Testis (tissue), 3 donors: ENCODE measurements around the gene CD164L2. TPM values are rescaled to one million over a fixed set of nuclear protein-coding genes. Genes with fewer than 3 reads are reported as not detected.

Experiments
- DNase-seq: peaks from one replicate; pipeline ENCODE4 v3.0.0-alpha.2; 2019
- H3K27ac ChIP-seq, 2 donors: fragments of 200-600 bp; sonication (generic); one replicate each; pipeline ENCODE4 v1.5.1; 2019
- H3K27me3 ChIP-seq: fragments of 200-600 bp; sonication (generic); one replicate; pipeline ENCODE4 v1.5.1; 2019
- H3K36me3 ChIP-seq: fragments of 200-600 bp; sonication (generic); one replicate; pipeline ENCODE4 v1.5.1; 2017; ENCODE audit warnings: low read depth; ENCODE audit errors: missing control alignments
- H3K4me1 ChIP-seq: fragments of 200-600 bp; sonication (generic); one replicate; pipeline ENCODE4 v1.5.1; 2019
- H3K4me3 ChIP-seq, 2 donors: fragments of 200-600 bp; sonication (generic); one replicate each; pipeline ENCODE4 v1.5.1; 2017 to 2019
- H3K9me3 ChIP-seq: fragments of 200-600 bp; sonication (generic); one replicate; pipeline ENCODE4 v1.5.1; 2017
- POLR2A ChIP-seq: fragments of 450-650 bp; IDR thresholded peaks from one replicate; pipeline ENCODE4 v1.6.1; 2017; ENCODE audit warnings: antibody characterized with exemption, mild to moderate bottlenecking, moderate library complexity
- WGBS, 2 donors: methylation state at CpG; one replicate each; pipeline ENCODE4 v1.1.5; 2018; 5-methylcytosine and 5-hydroxymethylcytosine counted together
- intact Hi-C: fragments of 100-400 bp; cut with DNase I; formaldehyde crosslinking; loops from one replicate; pipeline ENCODE4 v1.15.1; 2023; ENCODE audit warnings: low total_unique reads
- polyA plus RNA-seq: library from polyadenylated mRNA; stranded (reverse); fragments of 350-450 nt; fragmentation: Illumina TruSeq; extraction: RNeasy Lipid Tissue Mini Kit (QIAGEN cat#74804); gene quantifications from one replicate; pipeline ENCODE4 v1.2.3, GENCODE V29; 2014; ENCODE audit warnings: low read depth, low replicate concordance; ENCODE audit not compliant: insufficient read depth
- total RNA-seq, 2 donors: library from RNA; depleted of rRNA; stranded (reverse); fragments of >200 nt; gene quantifications; one replicate each; pipeline ENCODE4 v1.2.3, GENCODE V29; 2016
- TF ChIP-seq, protein P1 (sequence below), 3 experiments: fragments of 450-650 bp in 2 of 3; fragments of 200-600 bp in 1 of 3; sonication (generic) in 1 of 3; IDR thresholded peaks; one replicate each; pipeline ENCODE4 v1.5.1; 2016 to 2019; ENCODE audit warnings: antibody characterized with exemption in 3 of 3, mild to moderate bottlenecking in 2 of 3, moderate library complexity in 1 of 3

CD164L2 gene
- total and polyA plus RNA-seq, 3 donors from 2014 or later: 0.24 to 1.5 (median 0.76) TPM

DNA sequence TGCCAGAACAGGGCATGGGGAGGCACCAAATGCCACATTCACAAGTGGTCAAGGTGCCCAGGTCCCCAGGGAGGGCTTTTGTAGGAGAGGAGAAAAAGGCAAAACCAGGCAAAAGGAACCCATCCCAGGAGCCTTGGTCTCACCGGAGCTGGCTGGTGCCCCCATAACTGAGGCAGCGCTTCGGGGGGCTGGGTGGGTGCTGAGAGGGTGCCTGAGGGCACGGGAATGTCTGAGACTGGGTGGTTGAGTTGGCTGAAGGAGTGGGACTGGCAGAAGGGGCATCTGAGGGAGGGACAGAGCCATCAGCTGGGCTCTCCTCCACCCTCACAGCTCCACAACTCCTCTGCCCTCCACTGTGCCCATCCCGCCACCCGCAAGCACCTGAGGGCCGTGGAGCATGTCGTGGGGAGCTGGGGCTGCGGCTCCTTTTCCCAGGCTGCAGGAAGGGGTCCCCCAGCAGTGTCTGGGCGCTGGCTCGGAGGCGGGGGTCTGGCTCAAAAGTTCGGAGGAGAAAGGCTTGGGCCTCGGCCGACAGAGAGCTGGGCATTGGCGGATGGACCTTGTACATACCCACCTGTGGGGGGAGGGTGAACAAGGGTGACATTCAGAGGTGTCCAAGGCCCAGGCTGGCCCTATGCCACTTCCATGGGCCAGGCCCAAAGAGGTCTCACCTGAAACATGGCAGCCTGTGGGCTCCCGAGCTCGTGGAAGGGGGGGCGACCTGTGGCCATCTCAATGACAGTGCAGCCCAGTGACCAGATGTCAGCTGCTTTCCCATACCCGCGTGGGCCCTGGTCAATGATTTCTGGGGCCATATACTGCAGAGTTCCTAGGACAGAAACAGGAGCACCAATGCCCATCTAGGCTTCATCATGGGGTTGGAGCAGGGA, 24.9 kb downstream of the CD164L2 start:
- H3K27ac ChIP-seq: no peak overlapping the region
- intact Hi-C loops: no loop called here

DNA sequence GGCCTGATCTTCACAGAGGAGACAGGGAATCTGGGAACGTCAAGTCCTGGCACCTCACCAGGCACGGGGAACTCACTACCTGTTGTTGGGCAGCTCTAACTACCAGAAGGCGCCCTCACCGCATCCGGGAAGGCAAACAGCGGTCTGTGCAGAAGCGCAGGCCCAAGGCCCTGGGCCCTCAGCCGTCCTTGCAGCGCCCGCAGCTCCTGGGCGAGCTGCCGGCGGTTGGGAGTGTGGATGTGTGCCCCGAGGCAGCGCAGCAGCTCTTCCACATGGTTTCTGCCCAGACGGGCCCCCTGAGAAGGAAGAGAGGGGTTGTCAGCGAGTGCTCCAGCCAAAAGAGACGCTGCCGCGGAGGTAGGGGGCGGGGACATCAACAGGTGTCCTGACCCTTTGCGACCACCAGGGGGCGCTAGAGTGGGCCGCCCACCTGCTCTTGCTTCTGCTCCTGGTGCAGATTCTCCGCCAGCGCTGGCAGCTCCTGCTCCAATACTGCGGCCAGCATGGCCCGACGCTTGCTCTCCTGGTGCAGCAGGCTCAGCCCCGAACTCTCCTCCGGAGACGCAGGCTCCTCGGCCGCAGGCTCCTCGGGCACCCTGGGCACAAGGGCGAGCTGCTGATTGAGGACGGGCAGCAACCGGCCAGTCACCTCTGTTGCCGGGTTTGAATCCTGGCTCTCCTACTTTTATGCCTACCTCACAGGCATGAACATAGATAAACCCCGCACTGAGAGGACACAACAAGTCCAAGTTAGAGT, 25.7 kb downstream of the CD164L2 start:
- WGBS, 2 donors: 26 to 47% methylated on average over 7 to 30 of the region's 40 CpGs
- DNase-seq: peak; percentile 82
- Histone ChIP-seq H3K27me3 (no peaks in the 10 kb centered on the region), H3K4me3 (peak overlapping the region in 1 of 2 donors; percentile 15), H3K27ac (no peak overlapping the region), H3K4me1 (no peaks in the 10 kb centered on the region), H3K36me3 (no peaks in the 10 kb centered on the region), H3K9me3 (no peaks in the 10 kb centered on the region)
- intact Hi-C loops: no loop called here
- TF ChIP-seq POLR2A: no peak
- TF ChIP-seq, protein P1, sequence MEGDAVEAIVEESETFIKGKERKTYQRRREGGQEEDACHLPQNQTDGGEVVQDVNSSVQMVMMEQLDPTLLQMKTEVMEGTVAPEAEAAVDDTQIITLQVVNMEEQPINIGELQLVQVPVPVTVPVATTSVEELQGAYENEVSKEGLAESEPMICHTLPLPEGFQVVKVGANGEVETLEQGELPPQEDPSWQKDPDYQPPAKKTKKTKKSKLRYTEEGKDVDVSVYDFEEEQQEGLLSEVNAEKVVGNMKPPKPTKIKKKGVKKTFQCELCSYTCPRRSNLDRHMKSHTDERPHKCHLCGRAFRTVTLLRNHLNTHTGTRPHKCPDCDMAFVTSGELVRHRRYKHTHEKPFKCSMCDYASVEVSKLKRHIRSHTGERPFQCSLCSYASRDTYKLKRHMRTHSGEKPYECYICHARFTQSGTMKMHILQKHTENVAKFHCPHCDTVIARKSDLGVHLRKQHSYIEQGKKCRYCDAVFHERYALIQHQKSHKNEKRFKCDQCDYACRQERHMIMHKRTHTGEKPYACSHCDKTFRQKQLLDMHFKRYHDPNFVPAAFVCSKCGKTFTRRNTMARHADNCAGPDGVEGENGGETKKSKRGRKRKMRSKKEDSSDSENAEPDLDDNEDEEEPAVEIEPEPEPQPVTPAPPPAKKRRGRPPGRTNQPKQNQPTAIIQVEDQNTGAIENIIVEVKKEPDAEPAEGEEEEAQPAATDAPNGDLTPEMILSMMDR (IDR thresholded peaks at IDR 0.05): peak; percentile 94 to 99 (median 96)

More for the DNA sequence above, 24.9 kb downstream of the CD164L2 start:
- Histone ChIP-seq H3K36me3 (no peaks in the 10 kb centered on the region), H3K4me3 (no peak overlapping the region), H3K4me1 (no peaks in the 10 kb centered on the region), H3K9me3 (no peaks in the 10 kb centered on the region), H3K27me3 (no peaks in the 10 kb centered on the region)
- TF ChIP-seq POLR2A: no peak
- TF ChIP-seq, protein P1 (IDR thresholded peaks at IDR 0.05): no peak
- 91 to 100% methylated on average over 2 to 19 of the region's 21 CpGs for WGBS, 2 donors
- no peak for DNase-seq

DNA sequence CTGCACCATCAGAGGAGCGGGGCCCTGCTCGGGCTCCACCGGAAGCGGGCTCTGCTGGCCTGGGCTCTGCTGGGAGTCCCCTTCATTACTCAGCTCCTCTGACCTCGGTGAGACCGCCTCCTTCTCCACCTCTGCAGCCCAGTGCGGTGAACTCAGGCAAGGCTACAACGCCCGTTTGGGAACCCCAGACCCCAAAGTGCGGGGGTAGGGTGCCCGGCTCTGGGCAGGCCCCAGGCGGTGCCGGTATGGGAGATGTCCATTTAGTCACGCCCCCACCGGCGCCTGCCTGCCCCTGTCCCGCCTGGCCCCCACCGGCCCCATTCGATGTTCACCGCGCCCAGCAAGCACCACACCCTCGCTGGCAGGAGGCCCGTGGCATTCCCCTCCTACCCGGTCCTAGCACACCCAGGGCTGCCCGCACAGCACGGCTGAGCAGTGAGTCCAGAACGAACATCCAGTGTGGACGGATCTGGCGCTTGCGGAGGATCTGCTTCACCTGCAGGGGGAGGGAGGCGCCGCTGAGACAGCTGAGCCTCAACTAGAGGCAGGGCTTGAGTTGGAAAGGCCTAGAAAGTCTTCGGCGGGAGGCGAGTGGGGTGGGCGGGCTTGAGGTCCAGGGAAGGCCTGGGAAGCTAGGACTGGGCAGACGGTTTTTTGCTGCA, 26.4 kb downstream of the CD164L2 start:
- no peak for DNase-seq
- WGBS, 2 donors: 46 to 58% methylated on average over 31 to 34 of the region's 37 CpGs
- H3K36me3 ChIP-seq: no peaks in the 10 kb centered on the region

DNA sequence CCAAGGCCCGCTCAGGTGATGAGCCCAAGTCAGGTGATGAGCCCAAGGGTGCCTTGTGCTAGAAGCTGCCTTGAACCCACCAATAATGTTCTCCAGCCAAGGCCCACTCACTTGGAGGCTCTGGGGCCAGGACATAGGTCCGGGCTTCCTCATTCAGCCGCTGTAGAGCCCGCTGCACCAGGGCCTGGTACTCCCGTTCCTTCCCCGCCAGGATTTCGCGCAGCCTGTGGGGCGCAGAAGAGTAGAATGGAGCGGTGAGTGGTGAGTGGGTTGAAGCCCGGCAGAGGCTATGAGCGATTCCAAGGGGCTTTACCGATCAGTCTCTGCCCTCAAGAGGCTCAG, 26.9 kb downstream of the CD164L2 start:
- 70 to 87% methylated on average over 10 to 13 of the region's 13 CpGs for WGBS, 2 donors
- Histone ChIP-seq H3K27me3 (no peaks in the 10 kb centered on the region), H3K4me1 (no peaks in the 10 kb centered on the region), H3K36me3 (no peaks in the 10 kb centered on the region), H3K27ac (no peak overlapping the region), H3K4me3 (peak overlapping the region in 1 of 2 donors; percentile 10), H3K9me3 (no peaks in the 10 kb centered on the region)
- no peak for TF ChIP-seq POLR2A
- TF ChIP-seq, protein P1 (IDR thresholded peaks at IDR 0.05): no peak
- intact Hi-C loops: no loop called here
- no peak for DNase-seq

More for the DNA sequence above, 26.4 kb downstream of the CD164L2 start:
- Histone ChIP-seq H3K4me3 (peak overlapping the region in 1 of 2 donors; percentile 10), H3K4me1 (no peaks in the 10 kb centered on the region), H3K9me3 (no peaks in the 10 kb centered on the region), H3K27me3 (no peaks in the 10 kb centered on the region), H3K27ac (no peak overlapping the region)
- TF ChIP-seq POLR2A: no peak
- TF ChIP-seq, protein P1 (IDR thresholded peaks at IDR 0.05): no peak
- intact Hi-C loops: no loop called here
